IMR-90 (cell line): ENCODE measurements around the gene SF3B1. TPM values are rescaled to one million over a fixed set of nuclear protein-coding genes. Genes with fewer than 3 reads are reported as not detected.
A peak's percentile ranks its signal among the peaks of the same experiment; 100 is the strongest.

Experiments
- ATAC-seq: fragments of 200-7000 bp; cut with Tn5 transposase; 2 replicates; pipeline ENCODE4 v1.9.1; 2020; ENCODE audit warnings: low read depth, mild to moderate bottlenecking, moderate library complexity
- BruUV-seq: library from RNA; stranded (reverse); fragments of 400-500 nt; replicated peaks from 2 replicates; lab custom pipeline; 2021; lab: Mats Ljungman, UMichigan
- CTCF ChIA-PET: fragments of 300-600 bp; formaldehyde crosslinking; extraction: SDS; loops from one replicate; lab custom pipeline; 2021; ENCODE audit warnings: antibody characterized with exemption; lab: Yijun Ruan, JAX
- POLR2A ChIA-PET: fragments of 300-600 bp; sonication (Branson Sonifier 250); formaldehyde crosslinking; loops from one replicate; lab custom pipeline; 2022; ENCODE audit warnings: antibody characterized with exemption; ENCODE audit not compliant: unreplicated experiment; lab: Charles Lee
- DNase-seq: peaks from one replicate; pipeline ENCODE4 v3.0.0; 2013
- H2AFZ ChIP-seq: replicated peaks from 2 replicates; pipeline ENCODE3; 2013; ENCODE audit warnings: low read length, mild to moderate bottlenecking; ENCODE audit not compliant: poor library complexity
- H2AK5ac ChIP-seq: 2 replicates; pipeline ENCODE4 v1.6.1; 2013; ENCODE audit warnings: low read depth, low read length, inconsistent platforms
- H2AK9ac ChIP-seq: replicated peaks from 2 replicates; pipeline ENCODE3; 2013; ENCODE audit warnings: mild to moderate bottlenecking, low read depth, low read length, moderate library complexity; ENCODE audit not compliant: poor library complexity
- H2BK120ac ChIP-seq: 2 replicates; pipeline ENCODE4 v1.6.1; 2013; ENCODE audit warnings: low read depth, low read length, inconsistent platforms
- H2BK15ac ChIP-seq: 3 replicates; pipeline ENCODE4 v1.6.1; 2013; ENCODE audit warnings: low read depth, low read length, inconsistent platforms
- H2BK20ac ChIP-seq: 2 replicates; pipeline ENCODE4 v1.6.1; 2013; ENCODE audit warnings: low read depth, mild to moderate bottlenecking, inconsistent platforms, low read length, moderate library complexity
- H2BK5ac ChIP-seq: 2 replicates; pipeline ENCODE4 v1.6.1; 2013; ENCODE audit warnings: mild to moderate bottlenecking, low read depth, low read length, inconsistent platforms; ENCODE audit not compliant: poor library complexity, severe bottlenecking
- H3K14ac ChIP-seq: replicated peaks from 2 replicates; pipeline ENCODE4 v1.6.1; 2013; ENCODE audit warnings: low read depth, low read length, inconsistent platforms
- H3K18ac ChIP-seq: 2 replicates; pipeline ENCODE4 v1.6.1; 2013; ENCODE audit warnings: low read depth, low read length, control low read depth
- H3K23ac ChIP-seq: 2 replicates; pipeline ENCODE4 v1.6.1; 2013; ENCODE audit warnings: low read depth, low read length, inconsistent platforms
- H3K27ac ChIP-seq: 2 replicates; pipeline ENCODE4 v1.5.1; 2013; ENCODE audit warnings: mild to moderate bottlenecking, control low read depth, low read length; ENCODE audit not compliant: insufficient read depth
- H3K27me3 ChIP-seq: 2 replicates; pipeline ENCODE4 v1.6.1; 2013; ENCODE audit warnings: low read length; ENCODE audit not compliant: control insufficient read depth, insufficient read depth
- H3K36me3 ChIP-seq: 2 replicates; pipeline ENCODE4 v1.6.1; 2013; ENCODE audit warnings: low read length, mixed read lengths; ENCODE audit not compliant: control insufficient read depth, insufficient read depth
- H3K4ac ChIP-seq: 2 replicates; pipeline ENCODE4 v1.6.1; 2013; ENCODE audit warnings: low read depth, low read length, inconsistent platforms
- H3K4me1 ChIP-seq: 2 replicates; pipeline ENCODE4 v1.6.1; 2013; ENCODE audit warnings: low read length, mixed read lengths; ENCODE audit not compliant: control insufficient read depth, insufficient read depth
- H3K4me2 ChIP-seq: 2 replicates; pipeline ENCODE4 v1.6.1; 2013; ENCODE audit warnings: low read depth, mild to moderate bottlenecking, control low read depth, low read length, moderate library complexity
- H3K4me3 ChIP-seq: 2 replicates; pipeline ENCODE4 v1.5.1; 2013; ENCODE audit warnings: low read depth, mild to moderate bottlenecking, control low read depth, low read length, moderate library complexity; ENCODE audit not compliant: insufficient read depth
- H3K56ac ChIP-seq: 2 replicates; pipeline ENCODE4 v1.6.1; 2013; ENCODE audit warnings: low read length, inconsistent platforms; ENCODE audit not compliant: insufficient read depth; ENCODE audit errors: extremely low read depth
- H3K79me1 ChIP-seq, 2 experiments: 2 replicates each; pipeline ENCODE4 v1.6.1; 2013; ENCODE audit warnings: low read length in 2 of 2, inconsistent platforms in 1 of 2, low read depth in 1 of 2
- H3K9ac ChIP-seq: 2 replicates; pipeline ENCODE4 v1.6.1; 2013; ENCODE audit warnings: low read depth, low read length, control low read depth
- H3K9me1 ChIP-seq: 2 replicates; pipeline ENCODE4 v1.6.1; 2013; ENCODE audit warnings: low read length, inconsistent platforms; ENCODE audit not compliant: insufficient read depth
- H3K9me3 ChIP-seq: 2 replicates; pipeline ENCODE4 v1.6.1; 2013; ENCODE audit warnings: low read length; ENCODE audit not compliant: control insufficient read depth, insufficient read depth
- H4K20me1 ChIP-seq: 2 replicates; pipeline ENCODE4 v1.6.1; 2013; ENCODE audit warnings: low read length, inconsistent platforms; ENCODE audit not compliant: insufficient read depth
- H4K5ac ChIP-seq: 2 replicates; pipeline ENCODE4 v1.6.1; 2013; ENCODE audit warnings: mild to moderate bottlenecking, low read depth, low read length, control low read depth
- H4K8ac ChIP-seq, 2 experiments: 2 replicates each; pipeline ENCODE4 v1.6.1; 2013; ENCODE audit warnings: low read depth in 2 of 2, low read length in 2 of 2, control low read depth in 1 of 2, inconsistent platforms in 1 of 2
- H4K91ac ChIP-seq: 2 replicates; pipeline ENCODE4 v1.6.1; 2013; ENCODE audit warnings: low read depth, low read length, inconsistent platforms; ENCODE audit not compliant: insufficient read depth
- CEBPB ChIP-seq: IDR thresholded peaks from 2 replicates; pipeline ENCODE4 v1.6.1; 2012; ENCODE audit warnings: low read depth, low read length, improper control_type of control experiment
- CTCF ChIP-seq: conservative IDR thresholded peaks from 2 replicates; pipeline ENCODE4 v1.5.1; 2012; ENCODE audit warnings: mild to moderate bottlenecking, low read depth, low read length, improper control_type of control experiment
- WGBS, 2 experiments: methylation state at CpG; one replicate each; pipeline versions ENCODE4 v1.1.5 to v1.1.7; 2013; ENCODE audit warnings: missing lambda C conversion rate in 2 of 2; ENCODE audit not compliant: insufficient read length in 1 of 2; ENCODE audit errors: extremely low coverage in 2 of 2; 5-methylcytosine and 5-hydroxymethylcytosine counted together
- dilution Hi-C: fragments of 300-500 bp; cut with HindIII; formaldehyde crosslinking; loops from one replicate; pipeline ENCODE4 v1.14.3; 2018; ENCODE audit warnings: low sequenced_read_pairs; ENCODE audit not compliant: unreplicated experiment
- in situ Hi-C: fragments of 300-500 bp; cut with MboI; formaldehyde crosslinking; loops from 3 replicates; pipeline ENCODE4 v1.14.3; 2019; ENCODE audit warnings: low sequenced_read_pairs, inconsistent platforms, mixed read lengths
- intact Hi-C: fragments of 100-400 bp; cut with micrococcal nuclease; formaldehyde crosslinking; loops from 2 replicates; pipeline ENCODE4 v1.10.0; 2022
- polyA plus RNA-seq, 3 experiments: library from polyadenylated mRNA; depleted of rRNA; stranded (reverse); fragments of >200 nt; gene quantifications; 2 replicates each; pipeline ENCODE4 v1.2.3, GENCODE V29; 2012; ENCODE audit warnings: low replicate concordance in 1 of 3
- total RNA-seq: library from RNA; depleted of rRNA; stranded (reverse); fragments of >200 nt; gene quantifications from 2 replicates; pipeline ENCODE4 v1.2.3, GENCODE V29; 2012

SF3B1 gene
- total and polyA plus RNA-seq, 2 of the 4 experiments (the other 2 are of a cell fraction), result 326 to 942 TPM

GRCh38 chr2:197386242-197386641 is 48.6 kb downstream of the SF3B1 start:
- no peaks in the 10 kb centered on the region for H3K4me1 ChIP-seq
- H3K36me3 ChIP-seq, result peaks cover 1% of the 10 kb centered on the region
- no peaks in the 10 kb centered on the region; the same call in 1 of the 2 replicates for H3K27me3 ChIP-seq
- no TSS peak for BruUV-seq
- no peaks in the 10 kb centered on the region for H3K79me1 ChIP-seq
- no peak overlapping the region for H2BK20ac ChIP-seq
- POLR2A ChIA-PET, result no interaction called here
- no peak overlapping the region for H2BK120ac ChIP-seq
- H3K18ac ChIP-seq, result no peak overlapping the region
- H3K9me1 ChIP-seq, result no peaks in the 10 kb centered on the region
- H2BK5ac ChIP-seq, result no peak overlapping the region
- intact Hi-C loops (no loop called here), in situ Hi-C loops (no loop called here), dilution Hi-C loops (no loop called here)
- no peak overlapping the region for H2AFZ ChIP-seq
- CTCF ChIA-PET, result interaction anchor here (0.6 to 0.7 kb wide), 2 partner anchors 252 to 375 kb away, joined by 3 read pairs; no protein-coding TSS in a partner anchor
- no peak overlapping the region for H4K91ac ChIP-seq
- H4K8ac ChIP-seq, result no peak overlapping the region
- no peak overlapping the region for H3K56ac ChIP-seq
- no peak overlapping the region for H3K9ac ChIP-seq
- no peak overlapping the region for H3K4me2 ChIP-seq
- 80% methylated on average over 1 of the region's 2 CpGs; no CpG with 5 or more reads in 1 of the 2 experiments for WGBS, 2 experiments
- DNase-seq, result no peak
- H3K23ac ChIP-seq, result no peak overlapping the region
- H2BK15ac ChIP-seq, result no peak overlapping the region
- H3K27ac ChIP-seq, result no peak overlapping the region
- no peak for ATAC-seq
- no peak overlapping the region for H2AK9ac ChIP-seq
- no peak overlapping the region for H4K5ac ChIP-seq
- H3K14ac ChIP-seq, result no peak overlapping the region
- H2AK5ac ChIP-seq, result no peak overlapping the region
- TF ChIP-seq CEBPB (peak; percentile 39; the same call in 1 of the 2 replicates), CTCF (no peak)
- no peaks in the 10 kb centered on the region; the same call in 1 of the 2 replicates for H4K20me1 ChIP-seq
- H3K9me3 ChIP-seq, result no peaks in the 10 kb centered on the region
- no peak overlapping the region for H3K4ac ChIP-seq
- H3K4me3 ChIP-seq, result no peak overlapping the region
